ENCODE data around the gene CLSTN1.
"Not testable (repeated sequence)": the region's sequence is repeated elsewhere in the genome, so short reads cannot be mapped to it uniquely, and the experiment has no call there.

Gene CLSTN1

DNA sequence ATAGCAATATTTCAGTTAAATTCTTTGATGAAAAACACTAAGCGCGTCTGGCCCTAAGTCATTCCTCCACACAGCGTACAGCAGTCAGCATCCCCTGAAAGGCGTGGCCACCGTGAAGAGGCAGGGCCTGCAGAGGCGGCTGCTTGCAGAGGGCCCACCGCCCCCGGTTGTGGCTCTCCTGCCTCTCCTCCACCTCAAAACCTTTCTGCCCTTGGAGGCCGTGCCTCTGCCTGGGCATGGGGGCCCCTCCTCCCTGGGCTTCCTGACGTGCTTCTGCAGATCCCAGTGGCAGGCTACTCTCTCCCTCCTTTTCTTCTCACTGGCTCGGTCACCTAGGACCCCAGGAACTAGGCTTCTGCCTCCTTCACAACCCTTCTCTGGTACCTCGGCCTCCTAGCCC, 16.2 kb downstream of the CLSTN1 start:
- Mint-ChIP-seq H3K4me3 (no peak overlapping the region), H3K27ac (peak overlapping the region; percentile 3)

DNA sequence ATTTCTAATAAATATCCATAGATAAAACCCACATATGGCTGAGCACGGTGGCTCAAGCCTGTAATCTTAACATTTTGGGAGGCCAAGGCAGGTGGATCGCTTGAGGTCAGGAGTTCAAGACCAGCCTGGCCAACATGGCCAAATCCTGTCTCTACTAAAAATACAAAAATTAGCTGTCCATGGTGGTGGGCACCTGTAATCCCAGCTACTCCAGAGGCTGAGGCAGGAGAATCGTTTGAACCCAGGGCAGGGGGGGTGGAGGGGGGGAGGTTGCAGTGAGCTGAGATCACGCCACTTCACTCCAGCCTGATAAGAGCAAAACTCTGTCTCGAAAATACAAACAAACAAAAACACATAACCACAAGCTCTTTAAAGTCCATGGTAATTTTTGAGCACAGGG, 17.8 kb downstream of the CLSTN1 start:
- not testable (repeated sequence) for H3K4me3 Mint-ChIP-seq; H3K9me3 Mint-ChIP-seq; H3K27me3 Mint-ChIP-seq (ENCODE audit: low read depth); H3K27ac Mint-ChIP-seq; H3K36me3 Mint-ChIP-seq (ENCODE audit: low read depth)
- H3K4me1 Mint-ChIP-seq (ENCODE audit: low read depth) = peaks cover 23% of the 10 kb centered on the region

More for the DNA sequence above, 16.2 kb downstream of the CLSTN1 start:
- Mint-ChIP-seq H3K27me3 (ENCODE audit: low read depth) (no peaks in the 10 kb centered on the region), H3K4me1 (ENCODE audit: low read depth) (peaks cover 19% of the 10 kb centered on the region), H3K36me3 (ENCODE audit: low read depth) (peaks cover 1% of the 10 kb centered on the region), H3K9me3 (no peaks in the 10 kb centered on the region)

DNA sequence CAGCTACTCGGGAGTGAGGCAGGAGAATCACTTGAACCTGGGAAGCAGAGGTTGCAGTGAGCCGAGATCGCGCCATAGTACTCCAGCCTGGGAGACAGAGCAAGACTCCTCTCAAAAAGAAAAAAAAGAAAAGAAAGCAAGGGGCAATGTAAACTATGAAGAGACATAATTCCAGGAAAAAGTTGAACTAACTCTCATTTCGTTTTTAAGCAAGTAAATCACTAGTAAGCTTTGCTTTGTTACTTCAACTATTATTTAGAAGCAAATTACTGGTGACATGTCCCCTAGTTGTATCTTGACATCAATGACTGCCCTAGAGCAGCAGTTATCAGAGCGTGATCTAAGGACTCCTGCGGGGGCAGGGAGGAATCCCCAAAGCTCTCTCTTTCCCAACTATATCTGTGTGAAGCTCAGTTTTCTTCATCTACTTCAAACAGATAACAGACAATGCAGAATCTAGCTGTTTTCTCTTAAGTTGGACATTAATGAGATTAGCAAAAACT, 18.7 kb downstream of the CLSTN1 start:
- Mint-ChIP-seq H3K27me3 (ENCODE audit: low read depth) (no peaks in the 10 kb centered on the region), H3K9me3 (no peaks in the 10 kb centered on the region), H3K4me3 (no peak overlapping the region), H3K4me1 (ENCODE audit: low read depth) (peaks cover 26% of the 10 kb centered on the region), H3K36me3 (ENCODE audit: low read depth) (peaks cover 5% of the 10 kb centered on the region), H3K27ac (no peak overlapping the region)

- Mint-ChIP-seq H3K27ac (peak overlapping the region; percentile 45), H3K4me1 (ENCODE audit: low read depth) (peaks cover 31% of the 10 kb centered on the region)
- H3K9me3 Mint-ChIP-seq; H3K4me3 Mint-ChIP-seq; H3K36me3 Mint-ChIP-seq (ENCODE audit: low read depth); H3K27me3 Mint-ChIP-seq (ENCODE audit: low read depth): not testable (repeated sequence)
Measured at GRCh38 chr1:9803003-9803918, 20.5 kb downstream of the CLSTN1 start.

DNA sequence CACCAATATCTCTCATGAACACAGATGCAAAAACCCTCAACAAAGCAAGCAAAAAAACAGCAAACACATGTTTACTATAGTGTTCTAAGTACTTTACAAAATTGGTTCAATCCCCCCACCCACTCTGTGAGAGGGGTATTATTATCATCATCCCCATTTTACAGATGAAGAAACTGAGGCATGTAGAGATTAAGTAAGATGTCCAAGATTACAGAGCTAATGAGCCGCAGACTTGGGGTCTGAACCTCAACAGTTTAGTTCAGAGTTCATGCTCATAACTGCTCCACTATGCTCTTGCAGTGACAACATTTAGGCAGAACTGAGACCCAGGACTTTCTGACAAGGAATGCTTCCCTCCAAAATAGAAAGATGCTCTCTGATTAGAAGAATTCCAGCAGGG, 21.9 kb downstream of the CLSTN1 start:
- peaks cover 37% of the 10 kb centered on the region for H3K4me1 Mint-ChIP-seq (ENCODE audit: low read depth)
- no peak overlapping the region for H3K4me3 Mint-ChIP-seq
- no peaks in the 10 kb centered on the region for H3K27me3 Mint-ChIP-seq (ENCODE audit: low read depth)
- H3K9me3 Mint-ChIP-seq = no peaks in the 10 kb centered on the region
- peak overlapping the region; percentile 50 for H3K27ac Mint-ChIP-seq
- H3K36me3 Mint-ChIP-seq (ENCODE audit: low read depth) = peaks cover 9% of the 10 kb centered on the region

GRCh38 chr1:9798236-9799130, 25.3 kb downstream of the CLSTN1 start:
- H3K27ac Mint-ChIP-seq = no peak overlapping the region
- H3K27me3 Mint-ChIP-seq (ENCODE audit: low read depth) = no peaks in the 10 kb centered on the region
- H3K4me1 Mint-ChIP-seq (ENCODE audit: low read depth) = peaks cover 37% of the 10 kb centered on the region
- H3K9me3 Mint-ChIP-seq = no peaks in the 10 kb centered on the region
- H3K4me3 Mint-ChIP-seq = peak overlapping the region; percentile 61
- peaks cover 11% of the 10 kb centered on the region for H3K36me3 Mint-ChIP-seq (ENCODE audit: low read depth)

DNA sequence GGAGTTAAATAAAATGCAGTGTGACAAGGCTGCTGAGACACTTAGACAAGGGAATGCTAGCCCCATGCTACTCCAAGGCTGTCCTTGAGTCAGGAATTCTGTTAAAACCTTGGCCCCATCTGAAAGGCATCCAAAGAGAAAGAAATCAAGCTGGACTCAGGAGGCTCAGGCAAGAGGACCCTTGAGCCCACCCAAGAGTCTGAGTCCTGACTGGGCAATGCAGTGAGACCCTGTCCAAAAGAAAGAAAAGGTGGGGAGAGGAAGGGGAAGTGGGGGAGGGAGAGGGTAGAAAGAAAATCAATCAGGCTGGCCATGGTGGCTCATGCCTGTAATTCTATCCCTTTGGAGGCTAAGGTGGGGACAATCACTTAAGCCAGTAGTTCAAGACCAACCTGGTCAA, 26.7 kb downstream of the CLSTN1 start:
- peaks cover 33% of the 10 kb centered on the region for H3K4me1 Mint-ChIP-seq (ENCODE audit: low read depth)
- no peaks in the 10 kb centered on the region for H3K9me3 Mint-ChIP-seq
- H3K36me3 Mint-ChIP-seq (ENCODE audit: low read depth) = peaks cover 15% of the 10 kb centered on the region
- H3K4me3 Mint-ChIP-seq = no peak overlapping the region
- H3K27ac Mint-ChIP-seq = no peak overlapping the region
- H3K27me3 Mint-ChIP-seq (ENCODE audit: low read depth) = no peaks in the 10 kb centered on the region

GRCh38 chr1:9794081-9794480, 29.7 kb downstream of the CLSTN1 start:
- Mint-ChIP-seq H3K36me3 (ENCODE audit: low read depth) (peaks cover 19% of the 10 kb centered on the region), H3K9me3 (no peaks in the 10 kb centered on the region), H3K27me3 (ENCODE audit: low read depth) (no peaks in the 10 kb centered on the region), H3K27ac (no peak overlapping the region), H3K4me3 (no peak overlapping the region), H3K4me1 (ENCODE audit: low read depth) (peaks cover 25% of the 10 kb centered on the region)

DNA sequence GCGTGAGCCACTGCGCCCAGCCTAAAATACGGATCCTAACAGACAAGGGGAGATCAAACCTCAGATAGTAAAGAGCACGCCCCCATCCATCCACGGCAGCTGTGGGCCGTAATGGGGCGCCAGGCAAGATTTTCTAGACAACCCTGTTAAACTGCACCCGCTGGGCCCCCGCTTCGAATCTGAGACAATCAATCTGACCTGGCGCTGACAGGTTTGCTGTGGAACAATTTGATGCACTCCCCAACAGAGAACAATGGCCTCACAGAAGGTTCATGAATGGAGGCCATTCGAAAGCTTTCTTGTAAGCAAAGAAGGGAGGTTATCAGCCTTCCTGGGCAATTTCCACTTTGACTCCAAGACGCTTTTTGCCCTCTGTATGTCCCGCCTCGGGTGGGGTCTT, 30.5 kb downstream of the CLSTN1 start:
- Mint-ChIP-seq H3K4me3 (no peak overlapping the region), H3K27me3 (ENCODE audit: low read depth) (no peaks in the 10 kb centered on the region), H3K27ac (no peak overlapping the region), H3K4me1 (ENCODE audit: low read depth) (peaks cover 24% of the 10 kb centered on the region), H3K36me3 (ENCODE audit: low read depth) (peaks cover 19% of the 10 kb centered on the region), H3K9me3 (no peaks in the 10 kb centered on the region)

DNA sequence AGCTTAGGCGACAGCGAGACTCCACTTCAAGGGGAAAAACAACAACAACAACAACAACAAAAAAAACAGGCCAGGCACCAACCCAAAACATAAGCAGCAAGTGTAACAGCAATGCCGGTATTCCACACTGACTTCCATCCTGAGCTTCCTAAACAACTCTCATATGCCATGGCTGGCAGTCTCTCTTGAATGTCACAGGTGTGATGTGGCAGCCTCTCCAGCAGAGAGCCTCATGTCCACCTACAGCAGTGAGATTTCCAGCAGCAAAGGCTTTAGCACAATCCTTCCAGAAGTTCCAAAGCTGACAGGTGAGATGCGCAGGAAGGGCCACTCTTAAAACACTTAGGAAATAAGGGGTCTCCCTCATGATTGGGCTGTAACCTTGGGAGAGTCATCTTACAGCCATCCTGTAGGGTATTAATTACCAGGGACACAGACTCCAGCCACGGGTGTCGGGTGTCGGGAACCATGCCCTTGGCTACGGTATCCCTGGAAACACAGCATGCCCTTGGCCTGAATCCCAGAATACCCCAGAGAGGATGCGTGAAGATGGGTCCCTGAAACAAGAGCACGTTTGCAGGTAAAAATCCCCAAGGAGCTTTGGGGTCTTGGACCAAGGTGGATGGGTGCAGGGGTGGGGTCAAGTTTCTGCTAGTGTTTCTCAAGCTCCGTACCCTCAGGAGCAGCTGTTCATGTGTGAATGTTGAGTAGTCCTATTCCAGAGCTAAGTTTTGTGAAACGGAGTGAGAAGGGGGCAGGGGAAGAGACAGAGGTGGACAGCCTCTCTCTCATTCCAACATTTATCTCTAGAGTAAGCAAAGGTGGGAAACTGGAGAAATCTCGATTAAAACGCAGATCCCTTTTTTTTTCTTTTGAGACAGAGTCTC, 31.4 kb downstream of the CLSTN1 start:
- H3K4me1 Mint-ChIP-seq (ENCODE audit: low read depth) = peaks cover 24% of the 10 kb centered on the region
- H3K27ac Mint-ChIP-seq = no peak overlapping the region
- H3K36me3 Mint-ChIP-seq (ENCODE audit: low read depth) = peaks cover 19% of the 10 kb centered on the region

DNA sequence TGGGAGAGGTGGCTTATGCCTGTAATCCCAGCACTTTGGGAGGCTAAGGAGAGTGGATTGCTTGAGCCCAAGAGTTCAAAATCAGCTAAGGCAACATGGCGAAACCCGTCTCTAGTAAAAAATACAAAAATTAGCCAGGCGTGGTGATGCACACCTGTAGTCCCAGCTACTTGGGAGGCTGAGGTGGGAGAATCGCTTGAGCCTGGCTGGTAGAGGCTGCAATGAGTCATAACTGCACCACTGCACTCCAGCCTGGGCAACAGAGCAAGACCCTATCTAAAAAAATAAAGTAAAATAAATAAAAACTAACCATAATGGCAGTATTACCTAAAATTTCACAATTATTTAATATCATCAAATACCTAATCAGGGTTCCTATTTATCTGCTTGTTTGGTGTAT, 34.1 kb downstream of the CLSTN1 start:
- H3K4me1 Mint-ChIP-seq (ENCODE audit: low read depth) = peaks cover 23% of the 10 kb centered on the region
- H3K27ac Mint-ChIP-seq; H3K27me3 Mint-ChIP-seq (ENCODE audit: low read depth); H3K9me3 Mint-ChIP-seq; H3K4me3 Mint-ChIP-seq: not testable (repeated sequence)
- peaks cover 15% of the 10 kb centered on the region for H3K36me3 Mint-ChIP-seq (ENCODE audit: low read depth)

More for the DNA sequence above, 31.4 kb downstream of the CLSTN1 start:
- H3K4me3 Mint-ChIP-seq = no peak overlapping the region
- no peaks in the 10 kb centered on the region for H3K9me3 Mint-ChIP-seq
- no peaks in the 10 kb centered on the region for H3K27me3 Mint-ChIP-seq (ENCODE audit: low read depth)

DNA sequence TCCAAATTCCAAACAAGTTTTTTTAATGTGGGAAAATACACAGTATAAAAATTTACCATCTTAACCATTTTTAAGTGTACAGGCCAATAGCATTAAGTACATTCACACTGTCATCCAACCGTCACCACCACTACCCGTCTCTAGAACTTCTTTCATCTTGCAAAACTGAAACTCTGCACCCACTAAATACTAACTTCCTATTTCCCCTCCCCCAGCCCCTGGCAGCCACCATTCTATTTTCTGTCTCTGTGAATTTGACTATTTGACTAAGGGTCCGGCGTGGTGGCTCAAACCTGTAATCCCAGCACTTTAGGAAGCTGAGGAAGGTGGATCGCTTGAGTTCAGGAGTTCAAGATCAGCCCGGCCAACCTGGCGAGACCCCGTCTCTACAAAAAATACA, 36.1 kb downstream of the CLSTN1 start:
- Mint-ChIP-seq H3K9me3 (no peaks in the 10 kb centered on the region), H3K4me1 (ENCODE audit: low read depth) (peaks cover 24% of the 10 kb centered on the region), H3K36me3 (ENCODE audit: low read depth) (peaks cover 14% of the 10 kb centered on the region), H3K4me3 (peak overlapping the region; percentile 54), H3K27me3 (ENCODE audit: low read depth) (no peaks in the 10 kb centered on the region), H3K27ac (peak overlapping the region; percentile 83)

GRCh38 chr1:9785406-9785805, 38.4 kb downstream of the CLSTN1 start:
- H3K36me3 Mint-ChIP-seq (ENCODE audit: low read depth) = peaks cover 10% of the 10 kb centered on the region
- no peak overlapping the region for H3K4me3 Mint-ChIP-seq
- peaks cover 24% of the 10 kb centered on the region for H3K4me1 Mint-ChIP-seq (ENCODE audit: low read depth)
- no peaks in the 10 kb centered on the region for H3K27me3 Mint-ChIP-seq (ENCODE audit: low read depth)
- H3K9me3 Mint-ChIP-seq = no peaks in the 10 kb centered on the region
- no peak overlapping the region for H3K27ac Mint-ChIP-seq
